HT1080 (cell line): ENCODE results near the gene MSL3. TPM values are rescaled to one million over a fixed set of nuclear protein-coding genes. Genes with fewer than 3 reads are reported as not detected.

ENCODE experiments used
- total RNA-seq: library from RNA; depleted of rRNA; stranded (reverse); fragments of >200 nt; shearing (Covaris generic); gene quantifications from 2 replicates; pipeline ENCODE4 v1.2.3, GENCODE V29; 2014; rRNA removed

Gene MSL3
- total RNA-seq, 1 experiment from 2014 or later: 29.6 TPM

Other genes with a start within 250 kb of the MSL3 start
- gene ARHGAP6, start 92.3 kb upstream of the MSL3 start, total RNA-seq: 0.43 and 0.70 TPM in 2 replicates